ENCODE measurements around the gene ST8SIA6.
A peak's percentile ranks its signal among the peaks of the same experiment; 100 is the strongest.

Gene ST8SIA6

GRCh38 chr10:17474595-17475323 is 20.4 kb upstream of the ST8SIA6 start:
- DNase-seq (ENCODE audit: low spot score in 2 of 2): peak in 1 of 2 experiments; percentile 16
- H3K27me3 ChIP-seq (ENCODE audit: low read depth): no peaks in the 10 kb centered on the region; the same call in 1 of the 2 replicates
- H3K9me3 ChIP-seq: no peaks in the 10 kb centered on the region
- no peaks in the 10 kb centered on the region for H3K4me1 ChIP-seq
- no peaks in the 10 kb centered on the region for H3K36me3 ChIP-seq (replicated peaks)
- in situ Hi-C loops (cut with MboI; ENCODE audit: low sequenced_read_pairs): no loop called here
- H3K4me3 ChIP-seq: no peak overlapping the region

- no peak overlapping the region for H3K4me3 ChIP-seq
- peaks cover 5% of the 10 kb centered on the region for H3K27me3 ChIP-seq (ENCODE audit: low read depth)
- DNase-seq (ENCODE audit: low spot score in 2 of 2): no peak
- H3K36me3 ChIP-seq (replicated peaks): no peaks in the 10 kb centered on the region
- no peaks in the 10 kb centered on the region for H3K4me1 ChIP-seq
- in situ Hi-C loops (cut with MboI; ENCODE audit: low sequenced_read_pairs): no loop called here
- no peaks in the 10 kb centered on the region for H3K9me3 ChIP-seq
Observed at GRCh38 chr10:17473228-17473950, 19.0 kb upstream of the ST8SIA6 start.

GRCh38 chr10:17472481-17473227 is 18.3 kb upstream of the ST8SIA6 start:
- Histone ChIP-seq H3K9me3 (no peaks in the 10 kb centered on the region), H3K4me3 (no peak overlapping the region), H3K4me1 (no peaks in the 10 kb centered on the region), H3K36me3 (replicated peaks) (no peaks in the 10 kb centered on the region), H3K27me3 (ENCODE audit: low read depth) (peaks cover 5% of the 10 kb centered on the region)
- DNase-seq (ENCODE audit: low spot score in 2 of 2): peak in 1 of 2 experiments; percentile 18
- in situ Hi-C loops (cut with MboI; ENCODE audit: low sequenced_read_pairs): no loop called here

GRCh38 chr10:17470246-17470645 is 15.9 kb upstream of the ST8SIA6 start:
- H3K4me1 ChIP-seq: no peaks in the 10 kb centered on the region
- H3K36me3 ChIP-seq (replicated peaks): no peaks in the 10 kb centered on the region
- in situ Hi-C loops (cut with MboI; ENCODE audit: low sequenced_read_pairs): no loop called here
- peaks cover 5% of the 10 kb centered on the region; the same call in 1 of the 2 replicates for H3K27me3 ChIP-seq (ENCODE audit: low read depth)
- H3K4me3 ChIP-seq: no peak overlapping the region
- DNase-seq (ENCODE audit: low spot score in 2 of 2): no peak
- H3K9me3 ChIP-seq: no peaks in the 10 kb centered on the region

- in situ Hi-C loops (cut with MboI; ENCODE audit: low sequenced_read_pairs): no loop called here
- H3K27me3 ChIP-seq (ENCODE audit: low read depth): peaks cover 5% of the 10 kb centered on the region; the same call in 1 of the 2 replicates
- no peak for DNase-seq (ENCODE audit: low spot score in 2 of 2)
Observed at GRCh38 chr10:17465328-17466125, 11.1 kb upstream of the ST8SIA6 start.

GRCh38 chr10:17464545-17464944 is 10.2 kb upstream of the ST8SIA6 start:
- DNase-seq (ENCODE audit: low spot score in 2 of 2): no peak
- in situ Hi-C loops (cut with MboI; ENCODE audit: low sequenced_read_pairs): no loop called here

More at GRCh38 chr10:17465328-17466125, 11.1 kb upstream of the ST8SIA6 start:
- Histone ChIP-seq H3K4me1 (no peaks in the 10 kb centered on the region), H3K9me3 (no peaks in the 10 kb centered on the region), H3K36me3 (replicated peaks) (no peaks in the 10 kb centered on the region), H3K4me3 (no peak overlapping the region)

GRCh38 chr10:17460756-17461155 is 6.4 kb upstream of the ST8SIA6 start:
- no peak for DNase-seq (ENCODE audit: low spot score in 2 of 2)
- Histone ChIP-seq H3K9me3 (no peaks in the 10 kb centered on the region), H3K27me3 (ENCODE audit: low read depth) (no peaks in the 10 kb centered on the region; the same call in 1 of the 2 replicates), H3K4me1 (no peaks in the 10 kb centered on the region), H3K36me3 (replicated peaks) (no peaks in the 10 kb centered on the region), H3K4me3 (no peak overlapping the region)
- in situ Hi-C loops (cut with MboI; ENCODE audit: low sequenced_read_pairs): no loop called here

More at GRCh38 chr10:17464545-17464944, 10.2 kb upstream of the ST8SIA6 start:
- H3K27me3 ChIP-seq (ENCODE audit: low read depth): peaks cover 5% of the 10 kb centered on the region; the same call in 1 of the 2 replicates
- H3K4me1 ChIP-seq: no peaks in the 10 kb centered on the region
- H3K36me3 ChIP-seq (replicated peaks): no peaks in the 10 kb centered on the region
- H3K4me3 ChIP-seq: no peak overlapping the region
- no peaks in the 10 kb centered on the region for H3K9me3 ChIP-seq

- Histone ChIP-seq H3K4me3 (no peak overlapping the region), H3K27me3 (ENCODE audit: low read depth) (peaks cover 7% of the 10 kb centered on the region), H3K36me3 (replicated peaks) (no peaks in the 10 kb centered on the region), H3K4me1 (no peaks in the 10 kb centered on the region), H3K9me3 (no peaks in the 10 kb centered on the region)
- in situ Hi-C loops (cut with MboI; ENCODE audit: low sequenced_read_pairs): no loop called here
- DNase-seq (ENCODE audit: low spot score in 2 of 2): no peak
Observed at GRCh38 chr10:17457083-17457482, 2.7 kb upstream of the ST8SIA6 start.

- H3K27me3 ChIP-seq (ENCODE audit: low read depth): peaks cover 7% of the 10 kb centered on the region
- DNase-seq (ENCODE audit: low spot score in 2 of 2): no peak
- H3K4me1 ChIP-seq: no peaks in the 10 kb centered on the region
- no peaks in the 10 kb centered on the region for H3K36me3 ChIP-seq (replicated peaks)
- H3K4me3 ChIP-seq: no peak overlapping the region
- in situ Hi-C loops (cut with MboI; ENCODE audit: low sequenced_read_pairs): no loop called here
- H3K9me3 ChIP-seq: no peaks in the 10 kb centered on the region
Observed at GRCh38 chr10:17456032-17456548, 1.7 kb upstream of the ST8SIA6 start.

- in situ Hi-C loops (cut with MboI; ENCODE audit: low sequenced_read_pairs): no loop called here
- DNase-seq (ENCODE audit: low spot score in 2 of 2): no peak
Observed at GRCh38 chr10:17455015-17455520, 673 bp upstream of the ST8SIA6 start.

GRCh38 chr10:17453373-17454091 is 863 bp downstream of the ST8SIA6 start:
- Histone ChIP-seq H3K4me3 (peak overlapping the region; percentile 38), H3K27me3 (ENCODE audit: low read depth) (peaks cover 7% of the 10 kb centered on the region), H3K4me1 (no peaks in the 10 kb centered on the region), H3K9me3 (peaks cover 6% of the 10 kb centered on the region; the same call in 1 of the 2 replicates), H3K36me3 (replicated peaks) (no peaks in the 10 kb centered on the region)
- in situ Hi-C loops (cut with MboI; ENCODE audit: low sequenced_read_pairs): no loop called here
- peak; percentile 11 to 65 for DNase-seq (ENCODE audit: low spot score in 2 of 2)

More at GRCh38 chr10:17455015-17455520, 673 bp upstream of the ST8SIA6 start:
- Histone ChIP-seq H3K36me3 (replicated peaks) (no peaks in the 10 kb centered on the region), H3K4me1 (no peaks in the 10 kb centered on the region), H3K9me3 (no peaks in the 10 kb centered on the region), H3K4me3 (peak overlapping the region; percentile 33; the same call in 1 of the 2 replicates), H3K27me3 (ENCODE audit: low read depth) (peaks cover 7% of the 10 kb centered on the region)

- in situ Hi-C loops (cut with MboI; ENCODE audit: low sequenced_read_pairs): no loop called here
- peak overlapping the region; percentile 38 for H3K4me3 ChIP-seq
- H3K36me3 ChIP-seq (replicated peaks): no peaks in the 10 kb centered on the region
- peaks cover 6% of the 10 kb centered on the region; the same call in 1 of the 2 replicates for H3K9me3 ChIP-seq
- H3K4me1 ChIP-seq: no peaks in the 10 kb centered on the region
- H3K27me3 ChIP-seq (ENCODE audit: low read depth): peaks cover 7% of the 10 kb centered on the region
- DNase-seq (ENCODE audit: low spot score in 2 of 2): no peak
Observed at GRCh38 chr10:17453035-17453372, 1.4 kb downstream of the ST8SIA6 start.

Measured in HAP-1 (cell line).